HepG2 (cell line): ENCODE results near the gene GPHN. TPM values are rescaled to one million over a fixed set of nuclear protein-coding genes. Genes with fewer than 3 reads are reported as not detected.

Experiments used
- ATAC-seq: fragments of 200-7000 bp; cut with Tn5 transposase; 3 replicates; pipeline ENCODE4 v1.9.1; 2020; ENCODE audit warnings: mild to moderate bottlenecking, moderate library complexity
- BruUV-seq: library from RNA; stranded (reverse); fragments of 400-500 nt; replicated peaks from 2 replicates; lab custom pipeline; 2021; lab: Mats Ljungman, UMichigan
- CTCF ChIA-PET: fragments of 300-600 bp; formaldehyde crosslinking; extraction: SDS; loops from one replicate; lab custom pipeline; 2021; ENCODE audit warnings: low total read pairs, inconsistent platforms, low intra/inter-chr PET ratio; lab: Yijun Ruan, JAX
- POLR2A ChIA-PET: fragments of 350-600 bp; sonication (Branson Sonifier 250); formaldehyde crosslinking; loops from one replicate; lab custom pipeline; 2020; ENCODE audit warnings: antibody characterized with exemption, inconsistent platforms; lab: Yijun Ruan, JAX
- DNase-seq: peaks from one replicate; pipeline ENCODE4 v3.0.0-alpha.2; 2015; ENCODE audit warnings: low spot score
- FAIRE-seq: peaks from 3 replicates; lab custom pipeline; 2011; peaks lifted over from hg19 to GRCh38; lab: Jason Lieb, UNC
- H2AFZ ChIP-seq: one replicate; pipeline ENCODE4 v1.6.1; 2011; ENCODE audit warnings: low read length, inconsistent platforms
- H3K27ac ChIP-seq: fragments of 300-600 bp; 3 replicates; pipeline ENCODE4 v1.8.0; 2011; ENCODE audit warnings: mixed run types, mild to moderate bottlenecking, mixed read lengths, low read length, inconsistent platforms; ENCODE audit not compliant: insufficient read depth; ENCODE audit errors: extremely low read length
- H3K27me3 ChIP-seq, 2 experiments: fragments of 200-600 bp in 1 of 2; 2 replicates in 1 of 2; 3 replicates in 1 of 2; pipeline versions ENCODE4 v1.6.0 to v1.8.0; 2011; ENCODE audit warnings: low read length in 2 of 2, mild to moderate bottlenecking in 2 of 2, moderate library complexity in 2 of 2, inconsistent platforms in 1 of 2; ENCODE audit not compliant: insufficient read depth in 2 of 2, control insufficient read depth in 1 of 2
- H3K36me3 ChIP-seq, 2 experiments: fragments of 200-600 bp in 1 of 2; replicated peaks in 1 of 2; 2 replicates in 1 of 2; 3 replicates in 1 of 2; pipeline versions ENCODE4 v1.5.1 to v1.8.0; 2011; ENCODE audit warnings: low read length in 2 of 2, inconsistent platforms in 1 of 2; ENCODE audit not compliant: insufficient read depth in 2 of 2, control insufficient read depth in 1 of 2
- H3K4me1 ChIP-seq: 2 replicates; pipeline ENCODE4 v1.5.1; 2012; ENCODE audit warnings: low read length, inconsistent platforms; ENCODE audit not compliant: insufficient read depth
- H3K4me2 ChIP-seq: 2 replicates; pipeline ENCODE4 v1.6.0; 2011; ENCODE audit warnings: low read depth, low read length, inconsistent platforms
- H3K4me3 ChIP-seq, 3 experiments: fragments of 200-600 bp in 1 of 3; sonication (generic), shearing (Covaris generic) in 1 of 3; replicated peaks in 1 of 3; 2 replicates each; pipeline ENCODE4 v1.5.1; 2011 to 2016; ENCODE audit warnings: low read length in 3 of 3, inconsistent platforms in 2 of 3, low read depth in 2 of 3, mild to moderate bottlenecking in 2 of 3, control low read depth in 1 of 3, mixed read lengths in 1 of 3; ENCODE audit not compliant: insufficient read depth in 1 of 3
- H3K79me2 ChIP-seq: one replicate; pipeline ENCODE4 v1.6.1; 2011; ENCODE audit warnings: low read length, inconsistent platforms; ENCODE audit not compliant: insufficient read depth
- H3K9ac ChIP-seq: 2 replicates; pipeline ENCODE4 v1.6.0; 2011; ENCODE audit warnings: mild to moderate bottlenecking, low read depth, low read length, inconsistent platforms; ENCODE audit not compliant: insufficient read depth
- H3K9me3 ChIP-seq: 2 replicates; pipeline ENCODE4 v1.5.1; 2012; ENCODE audit warnings: mild to moderate bottlenecking, low read length
- H4K20me1 ChIP-seq: 2 replicates; pipeline ENCODE4 v1.6.0; 2011; ENCODE audit warnings: inconsistent platforms, mild to moderate bottlenecking, low read length, moderate library complexity; ENCODE audit not compliant: insufficient read depth
- ARNT2 ChIP-seq: sonication (generic); formaldehyde crosslinking; IDR thresholded peaks from 2 replicates; pipeline ENCODE4 v1.8.0; 2022; ENCODE audit warnings: mild to moderate bottlenecking, low read depth, missing genetic modification reagents, moderate library complexity
- ASH2L ChIP-seq: fragments of 300-600, 200-600 bp; sonication (generic); IDR thresholded peaks from 2 replicates; pipeline ENCODE4 v1.7.0; 2017; ENCODE audit warnings: low read depth, mild to moderate bottlenecking, moderate library complexity, mixed read lengths, low read length; ENCODE audit not compliant: insufficient read length
- ATAD3A ChIP-seq: sonication (generic); formaldehyde crosslinking; IDR thresholded peaks from 2 replicates; pipeline ENCODE4 v1.4.0; 2020; ENCODE audit warnings: missing genetic modification reagents
- EEA1 ChIP-seq: sonication (generic); formaldehyde crosslinking; IDR thresholded peaks from 2 replicates; pipeline ENCODE4 v1.5.1; 2020; ENCODE audit warnings: mild to moderate bottlenecking, missing genetic modification reagents, borderline replicate concordance
- HNRNPLL ChIP-seq: fragments of 200-400 bp; formaldehyde crosslinking; IDR thresholded peaks from 2 replicates; pipeline ENCODE4 v1.6.1; 2017; ENCODE audit warnings: mild to moderate bottlenecking, low read depth, low read length; ENCODE audit not compliant: poor library complexity, severe bottlenecking
- KMT2A ChIP-seq: sonication (generic); formaldehyde crosslinking; IDR thresholded peaks from 2 replicates; pipeline ENCODE4 v1.4.0; 2020; ENCODE audit warnings: missing genetic modification reagents
- MTA1 ChIP-seq: sonication (generic); formaldehyde crosslinking; IDR thresholded peaks from 2 replicates; pipeline ENCODE4 v1.4.0; 2020; ENCODE audit warnings: missing genetic modification reagents, mild to moderate bottlenecking, borderline replicate concordance
- NAIF1 ChIP-seq: sonication (generic); formaldehyde crosslinking; IDR thresholded peaks from 2 replicates; pipeline ENCODE4 v1.5.0; 2020; ENCODE audit warnings: mild to moderate bottlenecking, missing genetic modification reagents, borderline replicate concordance
- SNAI1 ChIP-seq: sonication (generic); formaldehyde crosslinking; IDR thresholded peaks from 2 replicates; pipeline ENCODE4 v1.5.0; 2020; ENCODE audit warnings: mild to moderate bottlenecking, missing genetic modification reagents, borderline replicate concordance
- SRSF4 ChIP-seq: fragments of 200-400 bp; formaldehyde crosslinking; IDR thresholded peaks from one replicate; pipeline ENCODE4 v1.6.1; 2018; ENCODE audit warnings: mild to moderate bottlenecking, low read depth, low read length, moderate library complexity; ENCODE audit not compliant: poor library complexity, severe bottlenecking
- ZNF12 ChIP-seq: sonication (generic); formaldehyde crosslinking; IDR thresholded peaks from 2 replicates; pipeline ENCODE4 v1.5.0; 2020; ENCODE audit warnings: missing genetic modification reagents
- ZNF235 ChIP-seq: sonication (generic); formaldehyde crosslinking; IDR thresholded peaks from 2 replicates; pipeline ENCODE4 v1.8.1; 2023; ENCODE audit warnings: mild to moderate bottlenecking, missing genetic modification reagents, borderline replicate concordance
- ZNF263 ChIP-seq: sonication (generic); formaldehyde crosslinking; IDR thresholded peaks from 2 replicates; pipeline ENCODE4 v1.4.0; 2020; ENCODE audit warnings: missing genetic modification reagents
- ZNF333 ChIP-seq: sonication (generic); formaldehyde crosslinking; IDR thresholded peaks from 2 replicates; pipeline ENCODE4 v1.4.0; 2020; ENCODE audit warnings: mild to moderate bottlenecking, missing genetic modification reagents, borderline replicate concordance
- ZNF33A ChIP-seq: sonication (generic); formaldehyde crosslinking; IDR thresholded peaks from 2 replicates; pipeline ENCODE4 v1.5.1; 2020; ENCODE audit warnings: missing genetic modification reagents, mild to moderate bottlenecking, moderate library complexity, borderline replicate concordance
- ZNF850 ChIP-seq: sonication (generic); formaldehyde crosslinking; conservative IDR thresholded peaks from 2 replicates; pipeline ENCODE4 v1.9.0; 2021; ENCODE audit warnings: mild to moderate bottlenecking, missing genetic modification reagents
- WGBS: methylation state at CpG from one replicate; pipeline ENCODE4 v1.1.6; 2017; ENCODE audit warnings: low lambda C conversion rate; 5-methylcytosine and 5-hydroxymethylcytosine counted together
- in situ Hi-C: cut with HindIII; loops from 2 replicates; pipeline ENCODE4 v1.10.0; 2017; ENCODE audit warnings: low pct_unique_long_range_greater_than_20kb; ENCODE audit not compliant: extremely low pct_ligation_motif_present
- intact Hi-C: fragments of 100-400 bp; cut with micrococcal nuclease; formaldehyde crosslinking; loops from one replicate; pipeline ENCODE4 v1.10.0; 2022; ENCODE audit not compliant: unreplicated experiment
- polyA plus RNA-seq, 8 experiments: library from polyadenylated mRNA; depleted of rRNA in 3 of 8; stranded (reverse) in 7 of 8; unstranded in 1 of 8; fragments of >200 nt; fragmentation: Illumina TruSeq in 4 of 8; extraction: Trizol in 4 of 8; gene quantifications; 2 replicates each; pipeline versions ENCODE4 v1.2.1 to v1.2.3, GENCODE V29; 2011 to 2016; ENCODE audit warnings: low read depth in 4 of 8, missing spikeins in 1 of 8, mixed read lengths in 1 of 8; ENCODE audit not compliant: insufficient read depth in 1 of 8
- total RNA-seq, 5 experiments: library from RNA; depleted of rRNA; stranded (reverse); fragments of >200 nt; fragmentation: Illumina TruSeq; extraction: Trizol; gene quantifications; 2 replicates each; pipeline ENCODE4 v1.2.3, GENCODE V29; 2016; ENCODE audit warnings: low read depth in 1 of 5
- TF ChIP-seq, protein P1 (sequence below): sonication (generic); formaldehyde crosslinking; IDR thresholded peaks from 2 replicates; pipeline ENCODE4 v1.8.1; 2023; ENCODE audit warnings: mild to moderate bottlenecking, missing genetic modification reagents
- TF ChIP-seq, protein P2 (sequence below): sonication (generic); formaldehyde crosslinking; IDR thresholded peaks from 2 replicates; pipeline ENCODE4 v1.4.0; 2020; ENCODE audit warnings: missing genetic modification reagents, mild to moderate bottlenecking, borderline replicate concordance

Gene GPHN
- total and polyA plus RNA-seq, 2 of the 13 experiments (the other 11 are each of a cell fraction or from before 2014, with no cell fraction given): 12.7 to 19.2 TPM

DNA sequence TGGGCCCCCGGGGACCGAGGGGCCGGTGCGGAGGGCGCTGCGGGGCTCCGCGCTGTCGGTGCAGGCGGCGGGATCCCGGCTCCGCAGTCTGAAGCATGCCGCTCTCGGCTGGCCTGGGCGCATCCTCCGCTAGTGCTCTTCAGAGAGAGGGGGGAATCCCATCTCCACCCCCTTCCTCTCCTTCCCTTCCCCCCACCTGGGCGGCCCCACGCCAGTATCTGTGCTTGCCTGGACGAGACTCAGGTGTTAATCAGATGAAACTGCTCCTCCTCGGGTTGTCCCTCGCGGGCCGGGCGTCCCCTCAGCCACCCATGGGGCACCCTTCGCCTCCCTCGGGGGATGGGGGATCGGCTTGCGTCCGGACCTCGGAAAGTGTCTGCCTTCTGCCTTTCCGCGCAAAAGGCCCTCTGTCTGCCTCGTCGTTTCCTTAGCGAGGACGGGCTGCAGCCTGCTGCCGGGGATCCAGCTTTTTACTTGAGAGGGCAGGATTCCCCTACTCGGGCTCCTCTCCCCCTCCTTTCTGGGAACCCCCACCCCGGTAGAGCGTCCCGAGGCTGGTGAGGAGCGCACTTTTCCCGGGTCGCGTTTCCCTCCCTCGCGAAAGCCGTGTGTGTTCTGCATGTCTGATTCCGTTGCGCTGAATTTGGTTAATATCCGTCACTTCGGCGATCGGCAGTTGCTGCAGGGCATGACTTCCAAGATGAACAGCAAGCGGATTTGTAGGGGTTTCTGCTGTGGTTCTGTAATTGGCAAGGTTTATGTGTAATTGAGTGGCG lies 1.1 kb downstream of the GPHN start:
- ChIA-PET POLR2A (interaction anchor here (1.3 to 2.1 kb wide), 5 partner anchors 11 to 1406 kb away, joined by 3 to 18 read pairs (median 4); partner anchors contain the start of gene MAX), CTCF (no interaction called here)
- Histone ChIP-seq H3K9ac (peak overlapping the region; percentile 79), H3K4me3 (peak overlapping the region; percentile 95 to 100 (median 99)), H4K20me1 (peaks cover 21% of the 10 kb centered on the region; the same call in 1 of the 2 replicates), H3K4me1 (peaks cover 35% of the 10 kb centered on the region), H3K79me2 (peaks cover 56% of the 10 kb centered on the region), H3K9me3 (no peaks in the 10 kb centered on the region), H3K27me3 (no peaks in the 10 kb centered on the region; a peak in 1 of 5 replicates), H2AFZ (no peak overlapping the region), H3K36me3 (no peaks in the 10 kb centered on the region), H3K27ac (peak overlapping the region; percentile 94), H3K4me2 (peak overlapping the region; percentile 89)
- no TSS peak for BruUV-seq
- in situ Hi-C loops: no loop called here
- DNase-seq (no peak), FAIRE-seq (no peak), ATAC-seq (peak; percentile 32)
- 2% methylated on average over 20 of the region's 57 CpGs for WGBS
- intact Hi-C loops: no loop called here
- TF ChIP-seq KMT2A: peak; percentile 68; the same call in 1 of the 2 replicates
- TF ChIP-seq, protein P1, sequence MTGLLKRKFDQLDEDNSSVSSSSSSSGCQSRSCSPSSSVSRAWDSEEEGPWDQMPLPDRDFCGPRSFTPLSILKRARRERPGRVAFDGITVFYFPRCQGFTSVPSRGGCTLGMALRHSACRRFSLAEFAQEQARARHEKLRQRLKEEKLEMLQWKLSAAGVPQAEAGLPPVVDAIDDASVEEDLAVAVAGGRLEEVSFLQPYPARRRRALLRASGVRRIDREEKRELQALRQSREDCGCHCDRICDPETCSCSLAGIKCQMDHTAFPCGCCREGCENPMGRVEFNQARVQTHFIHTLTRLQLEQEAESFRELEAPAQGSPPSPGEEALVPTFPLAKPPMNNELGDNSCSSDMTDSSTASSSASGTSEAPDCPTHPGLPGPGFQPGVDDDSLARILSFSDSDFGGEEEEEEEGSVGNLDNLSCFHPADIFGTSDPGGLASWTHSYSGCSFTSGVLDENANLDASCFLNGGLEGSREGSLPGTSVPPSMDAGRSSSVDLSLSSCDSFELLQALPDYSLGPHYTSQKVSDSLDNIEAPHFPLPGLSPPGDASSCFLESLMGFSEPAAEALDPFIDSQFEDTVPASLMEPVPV (CRISPR knock-in tag): 0 out of 2 replicates have a peak, but pooled peaks have one; percentile 9
- TF ChIP-seq SNAI1: 0 out of 2 replicates have a peak, but pooled peaks have one; percentile 64
- TF ChIP-seq ASH2L: peak; percentile 3
- peak; percentile 32 for TF ChIP-seq HNRNPLL
- no peak for TF ChIP-seq NAIF1 (CRISPR knock-in tag)
- 0 out of 2 replicates have a peak, but pooled peaks have one; percentile 69 for TF ChIP-seq ARNT2 (CRISPR knock-in tag)
- TF ChIP-seq, protein P2, sequence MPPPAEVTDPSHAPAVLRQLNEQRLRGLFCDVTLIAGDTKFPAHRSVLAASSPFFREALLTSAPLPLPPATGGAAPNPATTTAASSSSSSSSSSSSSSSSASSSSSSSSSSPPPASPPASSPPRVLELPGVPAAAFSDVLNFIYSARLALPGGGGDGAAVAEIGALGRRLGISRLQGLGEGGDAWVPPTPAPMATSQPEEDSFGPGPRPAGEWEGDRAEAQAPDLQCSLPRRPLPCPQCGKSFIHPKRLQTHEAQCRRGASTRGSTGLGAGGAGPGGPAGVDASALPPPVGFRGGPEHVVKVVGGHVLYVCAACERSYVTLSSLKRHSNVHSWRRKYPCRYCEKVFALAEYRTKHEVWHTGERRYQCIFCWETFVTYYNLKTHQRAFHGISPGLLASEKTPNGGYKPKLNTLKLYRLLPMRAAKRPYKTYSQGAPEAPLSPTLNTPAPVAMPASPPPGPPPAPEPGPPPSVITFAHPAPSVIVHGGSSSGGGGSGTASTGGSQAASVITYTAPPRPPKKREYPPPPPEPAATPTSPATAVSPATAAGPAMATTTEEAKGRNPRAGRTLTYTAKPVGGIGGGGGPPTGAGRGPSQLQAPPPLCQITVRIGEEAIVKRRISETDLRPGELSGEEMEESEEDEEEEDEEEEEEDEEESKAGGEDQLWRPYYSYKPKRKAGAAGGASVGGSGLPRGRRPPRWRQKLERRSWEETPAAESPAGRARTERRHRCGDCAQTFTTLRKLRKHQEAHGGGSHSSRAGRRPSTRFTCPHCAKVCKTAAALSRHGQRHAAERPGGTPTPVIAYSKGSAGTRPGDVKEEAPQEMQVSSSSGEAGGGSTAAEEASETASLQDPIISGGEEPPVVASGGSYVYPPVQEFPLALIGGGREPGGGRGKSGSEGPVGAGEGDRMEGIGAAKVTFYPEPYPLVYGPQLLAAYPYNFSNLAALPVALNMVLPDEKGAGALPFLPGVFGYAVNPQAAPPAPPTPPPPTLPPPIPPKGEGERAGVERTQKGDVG: no peak
- TF ChIP-seq ZNF33A (CRISPR knock-in tag): no peak
- TF ChIP-seq EEA1 (CRISPR knock-in tag): peak; percentile 57; the same call in 1 of the 2 replicates
- TF ChIP-seq ZNF850 (CRISPR knock-in tag): no peak
- peak; percentile 38; the same call in 1 of the 2 replicates for TF ChIP-seq ZNF263 (CRISPR knock-in tag)
- 0 out of 2 replicates have a peak, but pooled peaks have one; percentile 34 for TF ChIP-seq ZNF235 (CRISPR knock-in tag)
- no peak for TF ChIP-seq ATAD3A (CRISPR knock-in tag)
- 0 out of 2 replicates have a peak, but pooled peaks have one; percentile 51 for TF ChIP-seq ZNF333 (CRISPR knock-in tag)
- TF ChIP-seq SRSF4: no peak
- TF ChIP-seq MTA1 (CRISPR knock-in tag): 0 out of 2 replicates have a peak, but pooled peaks have one; percentile 27
- no peak for TF ChIP-seq ZNF12
